Muscle layer of colon (tissue), 2 donors: ENCODE results near the gene MRO.
A peak's percentile ranks its signal among the peaks of the same experiment; 100 is the strongest.
"Not testable (repeated sequence)": the region's sequence is repeated elsewhere in the genome, so short reads cannot be mapped to it uniquely, and the experiment has no call there.

ENCODE experiments used
- H3K27ac ChIP-seq: one replicate; pipeline ENCODE4 v1.7.0; 2013; ENCODE audit warnings: low read depth, mild to moderate bottlenecking, low read length, moderate library complexity
- H3K27me3 ChIP-seq, 2 donors: one replicate each; pipeline ENCODE4 v1.7.0; 2013; ENCODE audit warnings: low read length in 2 of 2, mild to moderate bottlenecking in 2 of 2; ENCODE audit not compliant: insufficient read depth in 2 of 2, control insufficient read depth in 1 of 2
- H3K36me3 ChIP-seq: one replicate; pipeline ENCODE4 v1.7.0; 2013; ENCODE audit warnings: mild to moderate bottlenecking, low read length; ENCODE audit not compliant: insufficient read depth
- H3K4me1 ChIP-seq: one replicate; pipeline ENCODE4 v1.7.0; 2013; ENCODE audit warnings: mild to moderate bottlenecking, low read length; ENCODE audit not compliant: insufficient read depth
- H3K4me3 ChIP-seq, 2 donors: one replicate each; pipeline ENCODE4 v1.7.0; 2013; ENCODE audit warnings: low read length in 2 of 2, low read depth in 1 of 2, mild to moderate bottlenecking in 1 of 2, moderate library complexity in 1 of 2
- H3K9ac ChIP-seq: one replicate; pipeline ENCODE4 v1.7.0; 2013; ENCODE audit warnings: low read length
- H3K9me3 ChIP-seq: one replicate; pipeline ENCODE4 v1.7.0; 2013; ENCODE audit warnings: mild to moderate bottlenecking, low read length
- donor health status: abdominal sarcoma.
- donor health status: Adenocarcinoma of cecum.

Gene MRO

GRCh38 chr18:50819728-50820378, at the start of gene MRO:
Gene MRO, minus strand, starts transcription at chr18:50820016. Its CDS starts 10,616 bp downstream, at chr18:50809400.
- Histone ChIP-seq H3K4me3 (peak within 1 kb of the TSS; percentile 11 to 58), H3K4me1 (peaks cover 17% of the 10 kb centered on the region), H3K9me3 (no peaks in the 10 kb centered on the region), H3K9ac (peak within 1 kb of the TSS; percentile 9), H3K27ac (no peak within 1 kb of the TSS), H3K36me3 (no peaks in the 10 kb centered on the region), H3K27me3 (no peaks in the 10 kb centered on the region)

- no peak overlapping the region for H3K27ac ChIP-seq
- H3K4me3 ChIP-seq: no peak overlapping the region
These were observed 49.3 kb upstream of the MRO start for GRCh38 chr18:50869150-50869549.

GRCh38 chr18:50866765-50867164, 46.9 kb upstream of the MRO start:
- no peak overlapping the region for H3K4me3 ChIP-seq
- no peaks in the 10 kb centered on the region for H3K9me3 ChIP-seq
- no peak overlapping the region for H3K27ac ChIP-seq
- no peak overlapping the region for H3K9ac ChIP-seq
- H3K27me3 ChIP-seq: no peaks in the 10 kb centered on the region
- H3K4me1 ChIP-seq: peaks cover 3% of the 10 kb centered on the region
- no peaks in the 10 kb centered on the region for H3K36me3 ChIP-seq

More at GRCh38 chr18:50869150-50869549, 49.3 kb upstream of the MRO start:
- Histone ChIP-seq H3K27me3 (no peaks in the 10 kb centered on the region), H3K4me1 (no peaks in the 10 kb centered on the region), H3K9ac (no peak overlapping the region), H3K36me3 (no peaks in the 10 kb centered on the region), H3K9me3 (no peaks in the 10 kb centered on the region)

GRCh38 chr18:50863840-50864375, 44.1 kb upstream of the MRO start:
- H3K4me1 ChIP-seq: peaks cover 3% of the 10 kb centered on the region
- no peaks in the 10 kb centered on the region for H3K27me3 ChIP-seq
- no peak overlapping the region for H3K27ac ChIP-seq
- no peak overlapping the region for H3K4me3 ChIP-seq
- no peak overlapping the region for H3K9ac ChIP-seq
- H3K9me3 ChIP-seq: no peaks in the 10 kb centered on the region
- no peaks in the 10 kb centered on the region for H3K36me3 ChIP-seq

GRCh38 chr18:50862401-50862800, 42.6 kb upstream of the MRO start:
- H3K36me3 ChIP-seq: no peaks in the 10 kb centered on the region
- H3K27me3 ChIP-seq: no peaks in the 10 kb centered on the region
- no peaks in the 10 kb centered on the region for H3K9me3 ChIP-seq
- H3K27ac ChIP-seq: no peak overlapping the region
- H3K4me1 ChIP-seq: peaks cover 3% of the 10 kb centered on the region
- no peak overlapping the region for H3K4me3 ChIP-seq
- no peak overlapping the region for H3K9ac ChIP-seq

- Histone ChIP-seq H3K4me1 (peaks cover 3% of the 10 kb centered on the region), H3K9ac (no peak overlapping the region), H3K36me3 (no peaks in the 10 kb centered on the region), H3K4me3 (no peak overlapping the region), H3K9me3 (no peaks in the 10 kb centered on the region), H3K27ac (no peak overlapping the region), H3K27me3 (no peaks in the 10 kb centered on the region)
These were observed 41.8 kb upstream of the MRO start for GRCh38 chr18:50861617-50862016.

GRCh38 chr18:50859793-50860555, 40.2 kb upstream of the MRO start:
- H3K9ac ChIP-seq: no peak overlapping the region
- H3K4me1 ChIP-seq: peaks cover 3% of the 10 kb centered on the region
- no peak overlapping the region for H3K4me3 ChIP-seq

GRCh38 chr18:50857694-50858093, 37.9 kb upstream of the MRO start:
- Histone ChIP-seq H3K4me1 (no peaks in the 10 kb centered on the region), H3K36me3 (no peaks in the 10 kb centered on the region), H3K27me3 (no peaks in the 10 kb centered on the region), H3K9me3 (no peaks in the 10 kb centered on the region), H3K4me3 (no peak overlapping the region), H3K9ac (no peak overlapping the region), H3K27ac (no peak overlapping the region)

More at GRCh38 chr18:50859793-50860555, 40.2 kb upstream of the MRO start:
- no peaks in the 10 kb centered on the region for H3K27me3 ChIP-seq
- no peaks in the 10 kb centered on the region for H3K9me3 ChIP-seq
- no peaks in the 10 kb centered on the region for H3K36me3 ChIP-seq
- H3K27ac ChIP-seq: no peak overlapping the region

- not testable (repeated sequence) for H3K27ac ChIP-seq, H3K4me1 ChIP-seq, H3K27me3 ChIP-seq, H3K4me3 ChIP-seq, H3K9me3 ChIP-seq, H3K9ac ChIP-seq, H3K36me3 ChIP-seq
These were observed 37.4 kb upstream of the MRO start for GRCh38 chr18:50857166-50857565.

- Histone ChIP-seq H3K4me3 (no peak overlapping the region), H3K27ac (no peak overlapping the region), H3K9ac (no peak overlapping the region), H3K27me3 (no peaks in the 10 kb centered on the region), H3K36me3 (no peaks in the 10 kb centered on the region), H3K4me1 (no peaks in the 10 kb centered on the region), H3K9me3 (no peaks in the 10 kb centered on the region)
These were observed 36.4 kb upstream of the MRO start for GRCh38 chr18:50855976-50856757.

- H3K9ac ChIP-seq: no peak overlapping the region
- no peaks in the 10 kb centered on the region for H3K27me3 ChIP-seq
- H3K9me3 ChIP-seq: no peaks in the 10 kb centered on the region
- H3K4me1 ChIP-seq: no peaks in the 10 kb centered on the region
- no peak overlapping the region for H3K27ac ChIP-seq
- H3K4me3 ChIP-seq: no peak overlapping the region
- no peaks in the 10 kb centered on the region for H3K36me3 ChIP-seq
These were observed 34.1 kb upstream of the MRO start for GRCh38 chr18:50853863-50854271.
